HUES6 (cell line): Measurements from ENCODE around the gene ACO2.
A peak's percentile ranks its signal among the peaks of the same experiment; 100 is the strongest.

Experiments used
- H3K27ac ChIP-seq: 2 replicates; pipeline ENCODE4 v1.7.0; 2013; ENCODE audit warnings: low read depth, mild to moderate bottlenecking, low read length, inconsistent platforms
- H3K27me3 ChIP-seq: 2 replicates; pipeline ENCODE4 v1.6.1; 2013; ENCODE audit warnings: low read length; ENCODE audit not compliant: control insufficient read depth, insufficient read depth
- H3K36me3 ChIP-seq: 2 replicates; pipeline ENCODE4 v1.6.1; 2013; ENCODE audit warnings: low read length; ENCODE audit not compliant: control insufficient read depth, insufficient read depth
- H3K4me1 ChIP-seq: 2 replicates; pipeline ENCODE4 v1.6.1; 2013; ENCODE audit warnings: low read length; ENCODE audit not compliant: control insufficient read depth, insufficient read depth
- H3K4me3 ChIP-seq: 2 replicates; pipeline ENCODE4 v1.5.1; 2013; ENCODE audit warnings: low read depth, low read length
- H3K9ac ChIP-seq: one replicate; pipeline ENCODE4 v1.6.1; 2013; ENCODE audit warnings: mild to moderate bottlenecking, low read length
- H3K9me3 ChIP-seq: 2 replicates; pipeline ENCODE4 v1.6.1; 2013; ENCODE audit warnings: low read depth, low read length; ENCODE audit not compliant: control insufficient read depth, insufficient read depth

Gene ACO2

GRCh38 chr22:41499624-41500280 is 30.8 kb downstream of the ACO2 start:
- H3K27me3 ChIP-seq: no peaks in the 10 kb centered on the region
- H3K36me3 ChIP-seq: peaks cover 24% of the 10 kb centered on the region
- H3K4me3 ChIP-seq: no peak overlapping the region
- no peaks in the 10 kb centered on the region for H3K9me3 ChIP-seq
- H3K4me1 ChIP-seq: no peaks in the 10 kb centered on the region
- H3K27ac ChIP-seq: no peak overlapping the region
- no peak overlapping the region for H3K9ac ChIP-seq

DNA sequence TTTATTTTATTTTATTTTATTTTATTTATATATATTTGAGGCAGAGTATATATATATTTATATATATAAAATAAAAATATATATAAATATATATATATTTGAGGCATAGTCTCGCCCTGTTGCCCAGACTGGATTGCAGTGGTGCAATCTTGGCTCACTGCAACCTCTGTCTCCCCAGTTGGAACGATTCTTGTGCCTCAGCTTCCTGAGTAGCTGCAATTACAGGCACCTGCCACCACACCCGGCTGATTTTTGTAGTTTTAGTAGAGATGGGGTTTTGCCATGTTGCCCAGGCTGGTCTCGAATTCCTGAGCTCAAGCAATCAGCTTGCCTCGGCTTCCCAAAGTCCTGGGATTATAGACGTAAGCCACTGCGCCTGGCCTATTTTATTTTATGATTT is 31.4 kb downstream of the ACO2 start:
- H3K36me3 ChIP-seq: peaks cover 24% of the 10 kb centered on the region

DNA sequence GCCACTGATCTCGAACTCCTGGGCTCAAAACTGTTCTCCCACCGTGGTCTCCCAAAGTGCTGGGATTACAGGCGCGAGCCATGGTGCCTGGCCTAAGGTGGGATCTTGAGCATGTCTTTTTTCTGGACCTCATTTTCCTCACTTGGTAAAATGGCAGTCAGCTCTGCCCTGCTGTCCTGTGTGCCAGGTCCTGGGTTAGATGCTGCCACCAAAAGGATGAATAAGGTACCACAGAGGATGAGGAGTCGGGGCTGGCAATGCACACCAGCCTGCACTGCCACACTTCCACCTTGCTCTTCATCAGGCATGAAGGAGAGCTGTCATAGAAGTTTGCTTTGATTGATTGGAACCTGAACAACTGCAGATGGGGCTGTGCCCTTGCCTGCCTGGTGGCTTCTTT is 32.3 kb downstream of the ACO2 start:
- Histone ChIP-seq H3K4me3 (no peak overlapping the region), H3K27me3 (no peaks in the 10 kb centered on the region), H3K27ac (no peak overlapping the region), H3K36me3 (peaks cover 24% of the 10 kb centered on the region), H3K9me3 (no peaks in the 10 kb centered on the region), H3K9ac (no peak overlapping the region), H3K4me1 (no peaks in the 10 kb centered on the region)

More for the DNA sequence above, 31.4 kb downstream of the ACO2 start:
- no peak overlapping the region for H3K4me3 ChIP-seq
- no peaks in the 10 kb centered on the region for H3K9me3 ChIP-seq
- no peak overlapping the region for H3K9ac ChIP-seq
- H3K27me3 ChIP-seq: no peaks in the 10 kb centered on the region
- no peak overlapping the region for H3K27ac ChIP-seq
- H3K4me1 ChIP-seq: no peaks in the 10 kb centered on the region

DNA sequence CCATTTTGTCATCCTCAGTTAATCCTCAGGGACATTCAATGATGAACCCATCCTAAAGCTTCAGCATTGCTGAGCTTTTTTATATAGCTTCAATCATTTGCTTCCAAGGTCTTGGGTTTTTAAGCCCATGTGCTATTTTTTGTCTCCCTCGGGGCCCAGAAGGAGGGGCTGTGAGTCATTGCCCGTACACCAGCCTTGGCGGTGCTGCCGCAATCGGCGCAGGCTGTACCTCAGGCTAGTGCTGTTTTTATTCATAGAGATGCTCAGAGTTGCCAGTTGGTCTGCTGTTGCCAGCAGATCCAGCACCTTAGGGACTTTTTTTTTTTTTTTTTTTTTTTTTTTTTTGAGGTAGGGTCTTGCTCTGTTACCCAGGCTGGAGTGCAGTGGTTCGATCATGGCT is 35.5 kb downstream of the ACO2 start:
- Histone ChIP-seq H3K9ac (no peak overlapping the region), H3K4me1 (no peaks in the 10 kb centered on the region), H3K9me3 (no peaks in the 10 kb centered on the region), H3K4me3 (no peak overlapping the region), H3K27ac (no peak overlapping the region), H3K36me3 (peaks cover 45% of the 10 kb centered on the region), H3K27me3 (no peaks in the 10 kb centered on the region)

DNA sequence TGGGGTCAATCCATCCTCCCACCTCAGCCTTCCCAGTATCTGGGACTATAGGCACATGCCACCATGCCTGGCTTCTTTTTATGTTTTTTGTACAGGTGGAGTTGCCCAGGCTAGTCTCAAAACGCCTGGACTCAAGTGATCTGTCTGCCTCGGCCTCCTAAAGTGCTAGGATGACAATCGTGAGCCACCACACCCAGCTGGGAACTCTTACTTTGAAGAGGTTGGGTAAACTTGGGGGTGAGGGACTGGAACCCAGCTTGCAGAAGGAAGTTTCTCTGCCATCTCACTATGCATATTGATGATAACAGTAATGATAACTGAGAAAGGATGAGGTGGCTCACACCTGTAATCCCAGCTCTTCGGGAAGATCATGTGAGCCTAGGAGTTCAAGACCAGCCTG is 35.9 kb downstream of the ACO2 start:
- H3K36me3 ChIP-seq: peaks cover 41% of the 10 kb centered on the region
- no peak overlapping the region for H3K9ac ChIP-seq
- H3K4me1 ChIP-seq: no peaks in the 10 kb centered on the region
- H3K4me3 ChIP-seq: no peak overlapping the region
- H3K27me3 ChIP-seq: no peaks in the 10 kb centered on the region
- H3K9me3 ChIP-seq: no peaks in the 10 kb centered on the region
- H3K27ac ChIP-seq: no peak overlapping the region

DNA sequence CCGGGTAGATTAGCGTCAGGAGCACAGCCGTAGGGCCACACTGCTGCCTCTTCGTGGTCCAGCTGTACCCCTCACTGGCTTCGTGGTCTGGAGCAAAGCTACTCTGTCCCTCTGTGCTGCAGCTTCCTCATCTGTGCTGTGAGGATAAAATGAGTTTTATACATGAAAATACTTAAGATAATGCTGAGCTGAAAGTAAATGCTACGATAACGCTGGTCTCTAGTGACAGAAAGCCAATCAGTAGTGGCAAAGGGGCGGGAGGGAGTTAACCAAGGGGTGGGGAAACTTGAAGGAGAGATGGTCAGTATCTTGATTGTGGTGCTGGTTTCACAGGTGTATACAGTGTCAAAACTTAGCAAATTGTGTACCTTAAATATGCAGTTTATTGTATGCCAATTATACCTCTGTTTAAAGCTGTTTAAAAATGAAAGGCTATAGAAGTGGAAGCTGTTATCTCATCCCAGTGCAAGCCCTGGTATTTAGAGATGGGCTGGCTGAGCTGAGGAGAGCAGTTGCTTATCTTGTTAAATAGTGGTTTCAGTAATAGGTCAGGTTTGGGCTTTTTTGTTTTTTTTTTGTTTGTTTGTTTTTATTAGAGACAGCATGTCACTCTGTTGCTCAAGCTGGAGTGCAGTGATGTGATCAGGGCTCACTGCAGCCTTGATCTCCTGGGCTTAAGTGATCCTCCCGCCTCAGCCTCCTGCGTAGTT is 36.7 kb downstream of the ACO2 start:
- no peaks in the 10 kb centered on the region for H3K4me1 ChIP-seq
- no peaks in the 10 kb centered on the region for H3K27me3 ChIP-seq
- H3K9ac ChIP-seq: no peak overlapping the region
- no peak overlapping the region for H3K27ac ChIP-seq
- peaks cover 39% of the 10 kb centered on the region for H3K36me3 ChIP-seq
- no peak overlapping the region for H3K4me3 ChIP-seq
- H3K9me3 ChIP-seq: no peaks in the 10 kb centered on the region

DNA sequence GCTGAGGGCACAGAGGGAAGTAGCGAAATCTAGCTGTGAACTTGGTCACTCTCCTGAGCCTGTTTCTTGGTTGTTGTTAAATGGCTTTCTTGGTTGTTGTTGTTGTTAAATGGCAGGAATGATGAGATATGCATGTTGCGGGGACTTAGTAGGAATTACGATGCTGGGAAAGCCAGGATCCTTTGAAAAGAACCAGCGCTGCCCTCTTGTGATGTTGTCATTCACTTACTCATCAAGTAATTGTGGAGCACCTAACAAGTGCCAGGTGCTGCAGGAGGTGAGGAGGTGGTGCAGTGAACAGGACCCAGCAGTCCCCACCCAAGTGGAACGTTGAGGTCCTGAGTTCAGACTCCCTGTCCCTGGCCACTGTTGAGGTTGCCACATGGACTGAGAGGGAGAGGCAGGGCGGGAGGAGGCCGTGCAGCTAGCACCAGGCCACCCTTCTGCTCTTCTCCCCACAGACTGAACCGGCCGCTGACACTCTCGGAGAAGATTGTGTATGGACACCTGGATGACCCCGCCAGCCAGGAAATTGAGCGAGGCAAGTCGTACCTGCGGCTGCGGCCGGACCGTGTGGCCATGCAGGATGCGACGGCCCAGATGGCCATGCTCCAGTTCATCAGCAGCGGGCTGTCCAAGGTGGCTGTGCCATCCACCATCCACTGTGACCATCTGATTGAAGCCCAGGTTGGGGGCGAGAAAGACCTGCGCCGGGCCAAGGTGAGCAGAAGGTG is 38.6 kb downstream of the ACO2 start:
- no peaks in the 10 kb centered on the region for H3K9me3 ChIP-seq
- no peaks in the 10 kb centered on the region for H3K27me3 ChIP-seq
- H3K4me1 ChIP-seq: peaks cover 6% of the 10 kb centered on the region
- no peak overlapping the region for H3K9ac ChIP-seq
- H3K4me3 ChIP-seq: no peak overlapping the region
- no peak overlapping the region for H3K27ac ChIP-seq
- peaks cover 29% of the 10 kb centered on the region for H3K36me3 ChIP-seq

DNA sequence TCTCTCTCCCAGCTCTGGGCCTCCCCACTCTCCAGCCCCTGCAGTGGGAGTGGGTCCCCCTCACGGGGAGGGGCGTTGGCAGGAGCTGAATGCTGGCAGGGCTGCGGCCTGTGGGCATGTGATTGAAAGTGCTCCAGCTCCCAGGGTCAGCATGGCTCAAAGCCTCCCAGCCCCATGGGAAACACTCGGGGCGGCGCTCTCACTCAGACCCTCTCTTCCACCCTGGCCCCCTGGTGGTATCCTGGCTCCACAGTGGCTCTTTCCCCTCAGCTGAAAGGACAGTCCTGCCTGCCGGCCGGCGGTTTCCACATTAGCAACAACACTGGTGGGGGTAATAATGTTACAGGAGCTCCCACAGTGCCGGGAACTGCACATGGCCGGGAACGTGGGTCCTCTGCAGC is 39.9 kb downstream of the ACO2 start:
- Histone ChIP-seq H3K9me3 (no peaks in the 10 kb centered on the region), H3K4me3 (no peak overlapping the region), H3K27me3 (no peaks in the 10 kb centered on the region), H3K27ac (0 out of 2 replicates have a peak overlapping the region, but pooled peaks have one; percentile 26), H3K36me3 (peaks cover 34% of the 10 kb centered on the region), H3K9ac (no peak overlapping the region), H3K4me1 (peaks cover 17% of the 10 kb centered on the region)

- Histone ChIP-seq H3K4me3 (no peak overlapping the region), H3K36me3 (peaks cover 60% of the 10 kb centered on the region), H3K4me1 (peaks cover 17% of the 10 kb centered on the region), H3K27me3 (no peaks in the 10 kb centered on the region), H3K9ac (no peak overlapping the region), H3K9me3 (no peaks in the 10 kb centered on the region), H3K27ac (no peak overlapping the region)
Observed at GRCh38 chr22:41511521-41511968, 42.6 kb downstream of the ACO2 start.

DNA sequence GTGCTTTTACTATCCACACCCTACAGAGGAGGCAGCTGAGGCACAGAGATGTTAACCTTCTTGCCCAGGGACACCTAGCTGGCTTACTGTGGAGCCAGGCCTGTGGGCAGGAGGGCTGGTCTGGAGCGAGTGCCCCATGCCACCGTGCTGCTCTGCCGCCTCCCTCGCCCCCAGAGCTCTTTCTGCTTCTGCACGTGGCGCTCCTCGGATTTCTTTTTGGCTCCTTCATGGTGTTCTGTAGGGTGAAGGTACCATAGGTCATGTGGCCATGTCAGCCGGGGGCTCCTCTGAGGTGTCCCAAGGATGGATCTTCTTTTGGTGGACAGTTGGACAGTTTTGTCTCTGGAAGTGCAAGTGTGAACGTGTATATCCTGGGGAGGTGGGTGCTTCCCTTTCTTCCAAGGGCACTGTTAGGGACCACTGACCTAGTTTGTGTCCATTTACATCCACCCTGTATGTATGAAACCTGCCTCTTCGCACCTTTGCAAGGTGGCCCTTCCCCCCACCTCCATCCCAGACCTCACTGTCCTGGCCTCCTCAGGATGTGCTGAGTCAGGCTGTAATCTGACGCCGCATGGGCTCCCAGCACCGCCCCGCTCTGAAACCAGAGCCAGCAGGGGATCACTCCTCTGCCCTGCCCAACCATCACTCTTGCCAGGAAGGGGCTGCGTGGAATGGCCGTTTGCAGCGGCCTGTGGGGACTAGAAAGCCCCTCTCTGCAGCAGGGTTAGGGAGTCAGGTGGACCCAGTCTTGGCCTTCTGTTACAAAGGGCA is 43.7 kb downstream of the ACO2 start:
- H3K9me3 ChIP-seq: no peaks in the 10 kb centered on the region

More for the DNA sequence above, 43.7 kb downstream of the ACO2 start:
- Histone ChIP-seq H3K27me3 (no peaks in the 10 kb centered on the region), H3K4me3 (peak overlapping the region; percentile 28), H3K36me3 (peaks cover 57% of the 10 kb centered on the region), H3K4me1 (peaks cover 17% of the 10 kb centered on the region), H3K9ac (peak overlapping the region; percentile 36), H3K27ac (peak overlapping the region; percentile 70)
